HG02943 (cell line): ENCODE data around the gene GDAP1L1.

ENCODE experiments used
- ATAC-seq: cut with Tn5 transposase; IDR thresholded peaks from one replicate; pipeline ENCODE4 v1.9.1; 2021; ENCODE audit warnings: mild to moderate bottlenecking, low read depth, moderate library complexity; ENCODE audit not compliant: unreplicated experiment

The GDAP1L1 gene

GRCh38 chr20:44247131-44247571 lies at the start of gene GDAP1L1:
GDAP1L1 (plus strand) TSS chr20:44247308; CDS start chr20:44247335, 27 bp downstream.
- ATAC-seq, result no peak

GRCh38 chr20:44198872-44199271 lies 48.2 kb upstream of the GDAP1L1 start:
- ATAC-seq, result no peak

GRCh38 chr20:44199877-44200276 lies 47.2 kb upstream of the GDAP1L1 start:
- ATAC-seq, result no peak

GRCh38 chr20:44200371-44200770 lies 46.7 kb upstream of the GDAP1L1 start:
- ATAC-seq, result no peak

- ATAC-seq, result no peak
These were observed 46.1 kb upstream of the GDAP1L1 start for GRCh38 chr20:44200983-44201382.

- ATAC-seq, result no peak
These were observed 43.9 kb upstream of the GDAP1L1 start for GRCh38 chr20:44203161-44203560.

- ATAC-seq, result no peak
These were observed 42.8 kb upstream of the GDAP1L1 start for GRCh38 chr20:44204156-44204831.

- ATAC-seq, result no peak
These were observed 42.3 kb upstream of the GDAP1L1 start for GRCh38 chr20:44204832-44205215.

- no peak for ATAC-seq
These were observed 41.0 kb upstream of the GDAP1L1 start for GRCh38 chr20:44206132-44206531.

GRCh38 chr20:44207126-44207723 lies 39.9 kb upstream of the GDAP1L1 start:
- ATAC-seq, result no peak

GRCh38 chr20:44208165-44208564 lies 38.9 kb upstream of the GDAP1L1 start:
- ATAC-seq, result no peak

- no peak for ATAC-seq
These were observed 38.3 kb upstream of the GDAP1L1 start for GRCh38 chr20:44208770-44209169.

GRCh38 chr20:44209686-44210405 lies 37.3 kb upstream of the GDAP1L1 start:
- no peak for ATAC-seq

GRCh38 chr20:44210406-44211176 lies 36.5 kb upstream of the GDAP1L1 start, which contains the start of gene OSER1:
OSER1 (minus strand) TSS chr20:44210771; CDS start chr20:44206957, 3,814 bp downstream.
- ATAC-seq, result peak; percentile 84

- peak; percentile 23 for ATAC-seq
These were observed 35.7 kb upstream of the GDAP1L1 start for GRCh38 chr20:44211177-44212039.

GRCh38 chr20:44212792-44213191 lies 34.3 kb upstream of the GDAP1L1 start:
- ATAC-seq, result no peak

GRCh38 chr20:44215125-44215524 lies 32.0 kb upstream of the GDAP1L1 start:
- no peak for ATAC-seq

- ATAC-seq, result no peak
These were observed 29.6 kb upstream of the GDAP1L1 start for GRCh38 chr20:44217342-44218092.

- ATAC-seq, result no peak
These were observed 28.7 kb upstream of the GDAP1L1 start for GRCh38 chr20:44218446-44218845.
